HG03039 (cell line): Measurements from ENCODE around the gene CDH13.

ENCODE experiments used
- ATAC-seq: cut with Tn5 transposase; IDR thresholded peaks from one replicate; pipeline ENCODE4 v1.9.1; 2021; ENCODE audit warnings: mild to moderate bottlenecking, moderate library complexity; ENCODE audit not compliant: unreplicated experiment

Gene CDH13

DNA sequence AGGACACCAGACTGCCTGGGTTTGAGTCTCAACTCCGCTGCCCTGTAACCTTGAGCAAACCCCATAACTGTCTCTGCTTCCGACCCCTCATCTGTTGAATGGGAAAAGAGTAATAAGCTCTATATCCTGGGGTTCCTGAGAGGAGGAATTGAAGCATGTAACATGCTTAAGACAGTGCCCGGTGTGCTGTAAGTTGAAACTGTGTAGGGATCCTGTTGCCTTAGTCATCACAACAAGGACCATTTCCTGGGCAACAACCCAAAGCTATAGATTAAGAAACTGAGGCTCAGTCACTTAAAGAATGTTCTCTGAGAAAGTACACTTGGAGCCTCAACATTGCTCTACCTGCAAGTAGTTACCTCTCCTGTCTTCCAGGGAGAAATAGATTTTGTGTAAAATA is 23.0 kb downstream of the CDH13 start:
- ATAC-seq, result no peak

DNA sequence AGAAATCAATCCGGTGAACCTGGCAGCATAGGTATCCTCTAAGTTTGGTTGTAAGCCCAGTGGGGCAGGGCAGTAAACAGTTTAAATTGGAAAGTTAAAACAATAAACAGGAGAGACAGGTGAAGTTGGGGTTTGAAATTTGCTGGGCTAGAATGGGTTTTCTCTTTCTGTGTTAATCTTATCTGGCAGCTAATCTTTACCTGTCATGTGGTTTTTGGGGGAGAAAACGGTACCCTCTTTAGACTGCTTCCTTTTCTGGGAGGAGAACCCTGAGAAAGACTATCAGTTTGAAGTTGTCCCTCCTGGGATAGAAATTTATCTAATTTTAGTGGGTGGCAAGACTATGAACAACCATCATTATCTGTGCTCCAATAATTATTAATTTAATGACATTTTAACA is 24.0 kb downstream of the CDH13 start:
- ATAC-seq, result no peak

DNA sequence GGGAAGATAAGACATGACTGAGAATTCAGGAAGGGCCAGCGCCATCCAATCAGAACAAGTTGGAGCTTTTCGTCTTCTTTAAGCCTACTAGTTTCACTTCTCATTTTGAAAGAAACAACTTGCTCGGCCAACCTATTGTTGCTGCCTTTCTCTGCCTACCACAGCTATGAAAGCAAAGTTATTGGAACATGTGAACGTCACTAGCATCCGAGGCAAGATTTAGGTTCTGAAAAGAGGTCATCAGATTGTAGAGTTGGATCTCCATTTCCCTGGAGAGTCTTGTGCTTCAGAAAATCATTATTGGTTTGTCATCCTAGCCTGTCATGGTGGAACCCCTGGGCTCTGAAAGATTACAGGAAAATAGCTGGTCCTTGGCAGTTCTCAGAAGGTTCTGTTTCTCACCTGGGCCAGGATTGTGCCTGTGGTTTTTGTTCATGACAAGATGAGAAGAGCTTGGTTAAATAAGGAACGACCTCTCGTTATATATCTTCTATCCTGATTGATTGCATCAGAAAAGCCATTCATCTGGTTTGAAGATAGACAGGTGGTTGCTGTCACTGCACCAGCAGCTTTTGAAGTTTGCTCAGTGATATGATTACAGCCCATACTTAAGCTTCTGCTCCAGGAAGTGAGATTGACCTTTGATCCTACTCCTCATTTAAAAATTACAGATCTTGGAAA is 25.3 kb downstream of the CDH13 start:
- peak; percentile 41 for ATAC-seq

DNA sequence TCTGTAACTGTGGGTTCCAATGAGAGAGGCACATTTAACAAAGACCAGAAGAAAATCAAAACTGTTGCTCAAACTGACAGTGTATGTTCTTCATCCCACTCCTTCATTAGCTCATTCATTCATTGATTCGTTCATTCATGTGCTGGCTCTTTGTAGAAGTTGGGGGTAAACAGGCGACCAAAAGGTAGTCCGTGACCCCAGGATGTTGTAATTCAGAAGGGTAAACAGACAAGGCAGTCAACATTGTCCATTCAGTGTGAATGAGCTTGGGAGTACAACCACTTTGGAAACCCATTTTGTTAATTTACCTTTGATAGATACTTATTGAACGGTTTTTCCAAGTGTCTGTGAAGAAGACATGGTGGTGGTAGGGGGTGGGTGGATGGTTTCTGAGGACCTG is 26.1 kb downstream of the CDH13 start:
- no peak for ATAC-seq

DNA sequence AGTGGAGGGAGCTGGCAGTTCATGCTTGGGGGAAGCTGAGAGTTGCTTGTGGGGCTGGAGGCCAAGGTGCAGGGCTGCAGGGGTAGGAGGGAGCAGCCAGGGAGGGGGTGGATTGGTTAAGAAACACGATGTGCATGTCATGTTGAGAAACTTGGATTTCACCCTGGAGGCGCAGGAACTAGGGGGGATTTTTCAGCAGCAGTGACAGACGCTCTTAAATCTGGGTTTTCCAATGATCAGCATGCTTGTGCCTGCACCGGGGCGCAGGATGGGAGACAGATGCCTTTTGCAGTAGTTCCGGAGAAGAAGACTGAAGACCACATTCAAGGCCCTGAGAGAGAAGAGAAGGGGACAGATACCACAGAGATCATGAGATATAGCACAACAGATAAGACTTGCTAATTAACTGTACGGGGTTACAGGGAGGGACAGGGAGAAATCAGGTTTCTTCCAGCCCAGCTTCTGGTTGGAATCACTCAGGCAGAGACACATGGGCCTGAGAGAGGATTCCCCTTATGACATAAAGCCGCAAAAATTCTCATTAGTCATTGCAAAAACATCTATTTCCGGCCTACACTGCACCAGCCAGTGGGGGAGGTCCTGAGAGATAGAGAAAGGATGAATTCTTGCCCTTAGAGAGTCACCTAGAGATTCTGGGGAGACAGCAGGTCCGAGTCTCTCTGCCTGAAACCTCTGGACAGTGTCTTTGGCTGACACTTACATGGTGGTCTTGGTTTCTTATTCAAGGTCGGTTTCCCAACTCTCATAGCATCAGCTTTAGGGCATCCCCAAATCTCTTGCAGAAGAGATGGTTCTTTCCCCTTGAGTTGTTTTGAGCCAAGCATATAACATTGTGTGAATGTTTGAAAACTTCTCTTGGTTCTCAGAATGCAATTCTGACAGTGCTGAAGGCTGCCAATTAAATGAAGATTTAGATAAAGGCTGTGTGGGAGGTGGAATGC is 27.1 kb downstream of the CDH13 start:
- ATAC-seq, result peak; percentile 72

DNA sequence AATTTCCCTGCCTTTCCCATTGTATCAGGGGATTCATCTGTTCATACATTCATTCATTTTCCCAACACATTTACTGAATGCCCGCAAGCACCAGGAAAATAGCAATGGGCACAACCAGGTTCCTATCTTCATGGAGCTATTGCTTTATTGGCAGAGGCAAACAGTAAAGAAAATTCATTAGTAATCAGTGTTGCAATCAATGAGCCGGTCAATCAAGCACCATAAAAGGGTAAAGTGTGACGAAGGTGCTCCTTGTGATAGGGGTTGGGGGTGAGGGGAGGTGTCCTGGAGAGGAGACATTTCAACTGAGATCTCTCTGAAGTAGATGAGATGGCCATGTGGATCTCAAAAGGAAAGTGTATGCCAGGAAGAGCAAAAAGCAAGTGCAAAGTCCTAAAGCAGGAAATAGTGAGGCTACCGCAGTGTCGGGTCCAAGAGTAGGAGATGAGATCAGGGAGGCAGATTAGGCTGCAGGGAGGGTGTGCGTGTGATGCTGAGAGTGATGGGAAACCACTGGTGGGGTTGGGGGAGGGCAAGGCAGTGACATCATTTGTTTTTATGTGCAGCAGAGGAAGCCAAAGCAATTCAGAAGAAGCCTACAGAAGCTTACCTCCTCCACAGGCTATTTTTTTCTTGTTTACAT is 28.4 kb downstream of the CDH13 start:
- ATAC-seq, result no peak

DNA sequence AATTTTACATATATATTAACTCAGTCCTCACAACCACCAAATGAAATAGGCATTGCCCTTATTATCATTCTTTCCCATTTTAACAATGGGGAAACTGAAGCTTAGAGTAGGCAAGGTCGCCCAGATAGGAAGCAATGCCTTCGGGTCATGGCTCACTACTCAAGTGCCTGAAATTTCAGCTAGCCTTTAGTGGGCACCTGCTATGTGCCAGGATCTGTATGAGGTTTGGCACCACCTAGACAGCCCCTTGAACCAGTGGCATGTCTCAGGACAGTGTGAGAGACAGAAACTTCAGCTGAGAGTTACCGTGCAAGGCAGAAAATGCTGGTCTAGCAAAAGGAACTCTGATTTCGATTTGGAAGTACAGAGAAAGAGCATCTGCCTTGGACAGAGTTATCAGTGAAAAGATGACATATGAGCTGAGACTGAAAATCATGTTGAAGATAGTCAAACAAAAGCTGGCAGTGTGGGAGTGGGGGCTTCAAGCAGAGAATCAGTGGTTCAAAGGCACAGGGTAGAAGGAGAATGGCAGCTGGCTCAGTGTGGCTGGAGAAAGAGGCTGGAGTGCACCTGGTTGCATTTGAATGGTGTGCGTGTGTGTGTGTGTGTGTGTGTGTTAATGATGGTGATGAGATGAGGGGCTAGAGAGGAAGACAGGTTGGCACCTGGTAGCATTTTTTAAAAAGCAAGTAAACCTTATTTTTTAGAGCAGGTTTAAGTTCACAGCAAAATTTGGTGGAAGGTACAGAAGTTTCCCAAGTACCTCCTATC is 29.1 kb downstream of the CDH13 start:
- no peak for ATAC-seq

DNA sequence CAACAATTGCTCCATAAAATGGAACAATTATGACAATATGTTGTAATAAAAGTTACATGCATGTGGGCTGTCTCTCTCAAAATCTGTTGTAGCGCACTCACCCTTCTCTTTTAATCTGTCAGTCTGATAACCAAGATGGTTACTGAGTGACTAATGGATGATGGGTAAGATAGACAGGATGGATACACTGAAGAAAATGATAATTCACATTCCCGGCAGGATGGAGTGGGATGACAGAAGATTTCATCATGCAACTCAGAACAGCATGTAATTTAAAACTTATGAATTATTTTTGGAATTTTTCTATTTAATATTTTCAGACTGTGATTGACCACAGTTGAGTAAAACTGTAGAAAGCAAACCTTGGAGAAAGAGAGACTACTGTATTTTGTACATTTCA is 30.5 kb downstream of the CDH13 start:
- ATAC-seq, result no peak

DNA sequence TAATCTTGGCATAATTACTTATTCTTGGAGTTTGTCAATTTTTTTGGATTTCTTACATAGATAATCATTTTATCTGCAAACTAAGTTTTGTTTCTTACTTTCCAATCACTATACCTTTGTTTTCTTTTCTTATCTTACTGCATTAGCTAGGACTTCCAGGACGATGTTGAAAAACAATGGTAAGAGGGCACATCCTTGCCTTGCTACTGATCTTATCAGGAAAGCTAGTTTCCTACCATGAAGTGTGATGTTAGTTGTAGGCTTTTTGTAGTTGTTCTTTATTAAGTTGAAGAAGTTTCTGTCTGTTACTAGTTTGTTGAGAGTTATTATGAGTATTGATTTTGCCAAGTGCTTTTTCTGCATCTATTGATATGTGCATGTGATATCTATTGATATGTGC is 31.0 kb downstream of the CDH13 start:
- ATAC-seq, result no peak

DNA sequence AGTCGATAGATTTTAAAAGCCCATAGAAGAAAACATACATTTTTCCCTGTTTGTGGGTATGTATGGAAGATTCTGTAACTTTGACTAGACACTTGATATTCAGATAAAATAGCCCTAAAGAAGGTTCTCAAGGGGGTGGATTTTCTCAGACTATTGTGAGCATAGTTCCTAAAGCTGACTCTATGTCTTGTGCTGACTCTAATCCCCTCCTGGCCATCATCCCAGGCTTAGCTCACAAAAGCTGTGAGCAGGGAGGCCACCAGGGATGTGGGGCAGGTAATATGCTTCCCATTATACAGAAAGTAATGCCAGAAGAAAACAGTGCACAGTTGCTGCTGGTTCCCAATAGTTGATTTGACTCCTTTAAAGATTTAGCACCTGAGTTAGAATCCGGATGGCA is 32.0 kb downstream of the CDH13 start:
- no peak for ATAC-seq

DNA sequence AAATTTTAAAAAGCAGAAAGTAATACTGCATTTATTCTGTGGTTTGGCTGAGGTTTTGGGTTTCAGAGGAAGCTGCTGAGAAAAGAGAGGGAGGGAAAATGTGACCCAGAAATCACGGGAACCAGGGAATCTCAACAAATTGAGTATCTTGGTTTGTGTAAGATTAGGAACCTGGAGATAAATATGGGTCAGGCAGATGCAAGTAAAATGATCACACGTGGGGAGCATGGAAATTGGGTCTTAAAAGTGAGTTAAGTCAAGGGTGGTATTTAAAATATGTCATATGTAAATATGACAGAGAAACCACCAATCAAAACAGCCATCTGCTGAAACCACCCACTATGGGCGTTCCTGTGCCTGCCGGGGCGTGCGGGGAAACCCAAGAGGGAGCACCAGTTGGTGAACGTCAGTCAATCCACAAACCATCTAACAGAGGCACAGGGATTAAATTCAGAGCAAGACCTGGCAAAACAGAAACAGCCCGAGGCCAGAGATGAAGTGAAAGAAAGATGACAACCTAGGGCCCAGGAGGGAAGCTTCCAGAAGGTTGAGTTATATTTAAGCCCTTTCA is 33.4 kb downstream of the CDH13 start:
- no peak for ATAC-seq

DNA sequence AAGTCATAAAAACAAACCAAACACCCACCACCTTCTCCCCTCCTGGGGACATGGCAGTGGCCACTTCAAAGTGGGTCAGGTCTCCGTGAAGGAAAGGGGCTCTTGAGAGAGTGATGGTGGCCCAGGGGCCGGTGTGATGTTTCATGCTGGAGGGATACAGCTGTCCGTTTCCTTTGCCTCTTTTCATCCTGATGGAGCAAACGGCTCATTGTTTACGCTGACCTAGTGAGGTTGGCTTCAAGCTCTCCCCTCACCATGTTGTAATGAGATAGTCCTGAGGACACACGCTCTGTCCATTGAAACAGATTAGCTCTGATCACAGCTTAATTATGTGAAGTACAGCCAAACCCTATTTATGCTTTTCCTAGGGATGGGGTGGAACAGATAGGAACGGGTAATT is 34.2 kb downstream of the CDH13 start:
- no peak for ATAC-seq

DNA sequence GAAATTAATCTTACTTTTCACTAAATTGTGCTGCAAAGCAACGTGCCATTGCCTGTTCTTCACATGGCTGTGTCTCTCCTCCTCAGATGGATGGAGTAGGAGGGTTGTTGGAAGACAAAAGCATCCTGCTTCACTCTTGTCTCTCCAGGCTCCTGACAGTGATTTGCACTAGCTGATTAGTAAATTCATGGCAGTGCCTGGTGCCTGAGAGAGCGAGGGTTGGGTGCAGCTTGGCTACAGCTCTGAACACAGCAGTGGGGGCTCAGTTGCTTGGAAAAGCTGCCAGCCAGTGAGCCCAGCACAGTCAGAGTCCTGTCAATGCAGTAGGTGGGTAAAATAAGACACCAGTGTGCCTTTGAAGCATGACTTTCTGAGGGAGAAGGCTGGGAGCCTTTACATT is 37.4 kb downstream of the CDH13 start:
- ATAC-seq, result no peak

DNA sequence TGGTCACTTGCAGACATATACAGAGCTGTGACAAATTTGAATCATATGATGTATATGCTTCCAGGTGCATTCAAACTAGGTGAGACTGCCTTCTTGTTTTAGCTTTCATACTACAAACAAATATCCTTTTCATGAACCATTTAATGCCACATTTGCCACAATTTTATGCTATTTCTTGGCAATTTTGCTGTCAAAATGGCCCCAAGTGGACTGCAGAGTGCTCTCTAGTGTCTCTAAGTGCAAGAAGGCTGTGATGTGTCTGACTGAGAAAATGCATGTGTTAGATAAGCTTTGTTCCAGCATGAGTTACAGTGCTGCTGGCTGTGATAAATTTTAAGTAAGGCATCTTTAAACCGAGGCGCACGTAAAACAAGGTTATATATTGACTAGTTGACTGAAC is 38.3 kb downstream of the CDH13 start:
- no peak for ATAC-seq

DNA sequence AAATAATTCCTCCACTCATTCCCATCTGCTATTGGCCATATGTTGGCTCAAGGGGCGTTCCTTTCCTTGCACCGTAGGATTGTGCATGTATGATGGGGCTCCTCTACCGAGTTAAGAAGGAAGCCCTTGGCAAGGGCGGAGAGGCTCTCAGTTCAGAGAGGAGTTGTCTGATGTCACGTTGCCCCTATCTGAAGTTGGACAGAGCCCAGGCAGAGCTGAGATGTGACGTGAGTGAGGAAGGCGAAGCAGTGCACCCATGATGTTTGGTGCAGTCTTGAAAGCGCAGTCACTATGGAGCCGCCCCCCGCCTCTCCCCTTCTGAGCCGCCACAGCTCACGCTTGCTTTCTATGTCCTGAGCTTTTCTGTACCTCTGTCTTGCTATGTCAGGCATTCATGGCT is 40.7 kb downstream of the CDH13 start:
- no peak for ATAC-seq

DNA sequence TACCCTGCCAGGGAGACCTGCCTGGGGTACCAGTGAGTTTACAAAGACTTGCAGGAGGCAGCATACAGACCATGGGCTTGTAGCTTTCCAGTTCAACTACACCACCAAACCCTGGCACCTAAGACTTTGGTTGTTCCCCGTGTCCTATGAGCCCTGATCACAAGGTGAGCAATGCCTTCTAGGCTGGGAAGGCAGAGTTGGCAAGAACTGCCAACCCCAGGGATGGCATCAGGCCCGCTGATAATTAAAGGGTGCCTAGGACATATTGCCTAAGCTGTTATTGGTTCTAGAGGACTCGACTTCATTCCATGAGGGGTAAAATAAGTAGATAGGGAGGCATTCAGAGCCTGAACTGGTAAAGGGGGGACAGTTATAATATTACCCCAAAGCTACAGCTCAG is 41.3 kb downstream of the CDH13 start:
- no peak for ATAC-seq

DNA sequence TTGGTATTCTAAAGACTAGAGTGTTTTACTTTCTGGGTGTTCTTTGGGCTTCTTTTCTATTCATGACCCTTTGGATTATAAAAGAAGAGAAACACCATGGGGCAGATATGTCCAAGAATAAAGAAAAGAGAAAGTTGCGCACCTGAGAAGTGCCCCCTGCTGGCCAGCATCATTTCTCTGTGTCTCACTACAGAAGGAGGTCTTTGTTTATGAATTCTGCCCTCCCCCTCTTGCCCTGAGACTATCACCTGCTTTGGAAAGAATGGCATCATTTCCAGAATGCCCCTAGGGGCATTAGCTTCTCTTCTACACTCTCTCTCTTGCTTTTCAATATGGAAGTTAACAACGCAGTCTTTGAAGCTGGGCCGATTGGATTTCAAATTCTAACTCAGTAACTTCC is 45.0 kb downstream of the CDH13 start:
- no peak for ATAC-seq

DNA sequence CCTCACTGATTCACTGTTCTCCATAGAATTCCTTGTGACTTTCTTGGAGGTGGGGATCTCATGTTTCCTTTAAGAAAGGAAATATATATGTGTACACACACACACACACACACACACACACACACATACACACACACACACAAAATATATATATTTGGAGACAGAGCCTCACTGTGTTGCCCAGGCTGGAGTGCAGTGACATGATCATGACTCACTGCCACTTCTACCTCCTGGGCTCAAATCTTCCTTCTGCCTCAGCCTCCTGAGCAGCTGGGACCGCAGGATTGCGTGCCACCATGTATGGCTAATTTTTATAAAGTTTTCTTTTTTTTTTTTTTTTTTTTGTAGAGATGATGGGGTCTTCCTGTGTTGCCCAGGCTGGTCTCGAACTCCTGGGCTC is 45.9 kb downstream of the CDH13 start:
- no peak for ATAC-seq

DNA sequence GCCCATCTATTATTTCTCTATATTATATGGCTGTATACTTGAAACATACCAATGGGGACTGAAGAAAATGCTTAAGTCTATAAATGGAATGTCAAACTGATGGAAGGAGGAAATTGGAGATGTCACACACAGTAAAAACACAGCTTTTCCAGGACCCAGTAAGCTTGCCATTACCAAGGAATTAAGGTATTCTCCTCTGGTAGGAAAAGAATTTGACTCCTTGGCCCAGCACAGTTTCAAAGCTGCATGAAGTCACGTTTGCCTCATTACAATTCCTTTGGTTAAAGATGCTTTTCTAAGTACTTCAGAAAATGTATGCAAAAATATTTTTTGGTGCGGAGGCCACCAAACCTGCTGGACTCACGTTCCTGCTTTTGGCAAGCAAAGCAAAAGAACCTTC is 48.5 kb downstream of the CDH13 start:
- no peak for ATAC-seq

DNA sequence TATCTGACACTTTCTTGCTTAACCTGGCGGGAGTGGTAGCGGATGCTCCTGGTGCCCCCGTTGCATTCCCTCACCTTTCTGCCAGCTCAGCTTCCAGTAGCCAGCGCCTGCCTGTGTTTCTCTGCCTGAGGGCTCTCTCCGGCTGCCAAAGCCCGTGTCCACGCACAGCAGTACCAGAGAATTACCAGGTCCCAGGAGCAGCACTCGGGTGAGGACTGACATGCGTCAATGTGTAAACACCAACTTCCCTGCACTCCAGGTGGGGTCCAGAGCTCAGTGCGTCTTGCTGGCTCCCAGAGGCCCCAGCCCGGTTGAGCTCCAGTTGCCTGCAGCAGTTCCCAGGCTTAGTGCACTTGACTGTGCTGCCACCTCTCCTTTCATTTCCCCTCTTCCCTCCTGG is 54.8 kb downstream of the CDH13 start:
- ATAC-seq, result no peak

DNA sequence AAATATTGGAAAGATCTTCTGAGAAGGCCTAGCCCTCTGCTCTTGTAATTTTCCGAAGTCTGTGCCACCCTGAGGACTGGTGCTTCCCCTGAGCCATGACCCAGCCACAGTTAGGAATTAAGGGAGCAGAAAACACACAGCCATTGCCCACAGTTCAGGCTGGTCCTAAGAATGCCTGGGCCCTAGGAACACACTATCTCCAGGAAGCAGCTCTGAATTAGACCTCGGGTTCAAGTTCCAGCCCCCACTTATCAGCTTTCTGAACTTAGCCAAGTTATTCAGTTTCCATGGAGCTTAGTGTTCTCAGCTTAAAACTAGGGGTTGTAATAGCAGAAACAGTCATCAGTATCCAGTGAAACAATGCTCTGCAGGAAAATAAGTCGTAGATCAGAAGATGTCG is 56.0 kb downstream of the CDH13 start:
- no peak for ATAC-seq
